Cardiac muscle cell (in vitro differentiated cells and primary cell): ENCODE data around the gene EPHA6. TPM values are rescaled to one million over a fixed set of nuclear protein-coding genes. Genes with fewer than 3 reads are reported as not detected.
"Not testable (repeated sequence)": the region's sequence is repeated elsewhere in the genome, so short reads cannot be mapped to it uniquely, and the experiment has no call there.

Source experiments
- DNase-seq, 2 donors: peaks; one replicate each; pipeline versions ENCODE4 v3.0.0 to v3.0.0-alpha.2; 2010 to 2017; ENCODE audit warnings: low read depth in 1 of 2, low spot score in 1 of 2
- H3K27ac ChIP-seq: fragments of 200-600 bp; sonication (generic); 2 replicates; pipeline ENCODE4 v1.5.1; 2016
- H3K27me3 ChIP-seq: fragments of 200-600 bp; sonication (generic); 2 replicates; pipeline ENCODE4 v1.6.0; 2016; ENCODE audit warnings: control low read depth
- H3K36me3 ChIP-seq: fragments of 200-600 bp; sonication (generic); 2 replicates; pipeline ENCODE4 v1.5.1; 2016; ENCODE audit warnings: control low read depth
- H3K4me1 ChIP-seq: fragments of 200-600 bp; sonication (generic); 2 replicates; pipeline ENCODE4 v1.8.1; 2017; ENCODE audit warnings: low read depth, mild to moderate bottlenecking, mixed run types
- H3K4me3 ChIP-seq: fragments of 200-600 bp; sonication (generic); 2 replicates; pipeline ENCODE4 v1.5.1; 2016; ENCODE audit warnings: mild to moderate bottlenecking
- H3K9me3 ChIP-seq: fragments of 200-600 bp; sonication (generic); 2 replicates; pipeline ENCODE4 v1.5.1; 2017; ENCODE audit warnings: low read depth, mild to moderate bottlenecking, control low read depth
- CTCF ChIP-seq: IDR thresholded peaks from 2 replicates; pipeline ENCODE4 v1.5.1; 2012; ENCODE audit warnings: low read depth, mild to moderate bottlenecking, low read length
- polyA plus RNA-seq: library from polyadenylated mRNA; unstranded; fragments of >200 nt; fragmentation: Nextera tagmentation; extraction: Ambion mirVana; gene quantifications from 2 replicates; pipeline ENCODE4 v1.2.1, GENCODE V29; 2016
- total RNA-seq: library from RNA; depleted of rRNA; stranded (reverse); fragments of >200 nt; gene quantifications from 2 replicates; pipeline ENCODE4 v1.2.3, GENCODE V29; 2016

Gene EPHA6
- total and polyA plus RNA-seq, 2 experiments from 2014 or later, result 0.15 TPM; not detected in 1

GRCh38 chr3:97464035-97464434 lies 649.6 kb downstream of the EPHA6 start:
- DNase-seq, result no peak
- H3K27me3 ChIP-seq, result no peaks in the 10 kb centered on the region
- no peak for TF ChIP-seq CTCF
- H3K9me3 ChIP-seq, result no peaks in the 10 kb centered on the region
- H3K4me3 ChIP-seq, result no peak overlapping the region
- no peaks in the 10 kb centered on the region for H3K4me1 ChIP-seq
- no peaks in the 10 kb centered on the region for H3K36me3 ChIP-seq
- no peak overlapping the region for H3K27ac ChIP-seq

GRCh38 chr3:97470481-97470880 lies 656.1 kb downstream of the EPHA6 start:
- H3K4me3 ChIP-seq, result no peak overlapping the region
- H3K4me1 ChIP-seq, result no peaks in the 10 kb centered on the region
- H3K36me3 ChIP-seq, result no peaks in the 10 kb centered on the region
- H3K27ac ChIP-seq, result no peak overlapping the region
- no peak for DNase-seq
- no peak for TF ChIP-seq CTCF
- no peaks in the 10 kb centered on the region for H3K27me3 ChIP-seq
- H3K9me3 ChIP-seq, result no peaks in the 10 kb centered on the region

- H3K27ac ChIP-seq, result no peak overlapping the region
These were observed 665.3 kb downstream of the EPHA6 start for GRCh38 chr3:97479740-97480139.

GRCh38 chr3:97480696-97481289 lies 666.4 kb downstream of the EPHA6 start:
- H3K27ac ChIP-seq, H3K36me3 ChIP-seq, H3K9me3 ChIP-seq: not testable (repeated sequence)

More at GRCh38 chr3:97479740-97480139, 665.3 kb downstream of the EPHA6 start:
- DNase-seq, result no peak
- no peaks in the 10 kb centered on the region for H3K36me3 ChIP-seq
- H3K27me3 ChIP-seq, result no peaks in the 10 kb centered on the region
- H3K4me3 ChIP-seq, result no peak overlapping the region
- TF ChIP-seq CTCF, result no peak
- H3K9me3 ChIP-seq, result no peaks in the 10 kb centered on the region
- H3K4me1 ChIP-seq, result no peaks in the 10 kb centered on the region

GRCh38 chr3:97481416-97481815 lies 667.0 kb downstream of the EPHA6 start:
- Histone ChIP-seq H3K9me3 (no peaks in the 10 kb centered on the region), H3K4me3 (no peak overlapping the region), H3K4me1 (no peaks in the 10 kb centered on the region), H3K27ac (no peak overlapping the region), H3K27me3 (no peaks in the 10 kb centered on the region), H3K36me3 (no peaks in the 10 kb centered on the region)
- no peak for DNase-seq
- no peak for TF ChIP-seq CTCF

More at GRCh38 chr3:97480696-97481289, 666.4 kb downstream of the EPHA6 start:
- DNase-seq, H3K27me3 ChIP-seq, H3K4me1 ChIP-seq, H3K4me3 ChIP-seq: not testable (repeated sequence)

- Histone ChIP-seq H3K27me3 (no peaks in the 10 kb centered on the region), H3K9me3 (no peaks in the 10 kb centered on the region), H3K4me1 (no peaks in the 10 kb centered on the region), H3K4me3 (no peak overlapping the region), H3K36me3 (no peaks in the 10 kb centered on the region), H3K27ac (no peak overlapping the region)
- DNase-seq, result no peak
- TF ChIP-seq CTCF, result no peak
These were observed 670.8 kb downstream of the EPHA6 start for GRCh38 chr3:97485206-97485605.
